GM12878 (cell line): Measurements from ENCODE around the gene REXO1. TPM values are rescaled to one million over a fixed set of nuclear protein-coding genes. Genes with fewer than 3 reads are reported as not detected.

Experiments
- GATAD2B ChIP-seq: fragments of 450-650 bp; conservative IDR thresholded peaks from 2 replicates; pipeline ENCODE4 v1.6.1; 2017; ENCODE audit warnings: low read depth, mild to moderate bottlenecking, moderate library complexity
- IKZF2 ChIP-seq, 2 experiments: fragments of 450-650 bp; IDR thresholded peaks; 2 replicates each; pipeline ENCODE4 v1.6.1; 2017; ENCODE audit warnings: mild to moderate bottlenecking in 2 of 2, moderate library complexity in 2 of 2
- KAT2A ChIP-seq: conservative IDR thresholded peaks from 2 replicates; pipeline ENCODE4 v1.6.1; 2011; ENCODE audit warnings: low read depth, low read length; ENCODE audit not compliant: control insufficient read depth
- KDM1A ChIP-seq: fragments of 200-600 bp; sonication (generic); IDR thresholded peaks from 2 replicates; pipeline ENCODE4 v1.6.1; 2016; ENCODE audit warnings: borderline replicate concordance
- MYC ChIP-seq: IDR thresholded peaks from 2 replicates; pipeline ENCODE4 v1.6.1; 2011; ENCODE audit warnings: mild to moderate bottlenecking, low read length, moderate library complexity, inconsistent platforms; ENCODE audit not compliant: insufficient read depth, insufficient replicate concordance, insufficient read length, severe bottlenecking
- NBN ChIP-seq: fragments of 450-650 bp; IDR thresholded peaks from 2 replicates; pipeline ENCODE4 v1.6.1; 2016
- NR2F1 ChIP-seq: fragments of 450-650 bp; conservative IDR thresholded peaks from 2 replicates; pipeline ENCODE4 v1.6.1; 2017; ENCODE audit warnings: mild to moderate bottlenecking
- POLR2A ChIP-seq: IDR thresholded peaks from 2 replicates; pipeline ENCODE4 v1.6.1; 2011; ENCODE audit warnings: low read depth, mild to moderate bottlenecking, low read length
- POLR2AphosphoS2 ChIP-seq: IDR thresholded peaks from 2 replicates; pipeline ENCODE4 v1.6.1; 2011; ENCODE audit warnings: low read depth, mild to moderate bottlenecking, low read length, improper control_type of control experiment, moderate library complexity
- PRDM15 ChIP-seq: fragments of 450-650 bp; formaldehyde crosslinking; IDR thresholded peaks from 2 replicates; pipeline ENCODE4 v1.4.0; 2020; ENCODE audit warnings: mild to moderate bottlenecking, moderate library complexity
- SMARCA5 ChIP-seq: fragments of 450-650 bp; IDR thresholded peaks from 2 replicates; pipeline ENCODE4 v1.6.1; 2017; ENCODE audit warnings: mild to moderate bottlenecking
- SMC3 ChIP-seq: IDR thresholded peaks from 2 replicates; pipeline ENCODE4 v1.6.1; 2011; ENCODE audit warnings: low read length, improper control_type of control experiment, borderline replicate concordance
- TCF12 ChIP-seq: IDR thresholded peaks from 2 replicates; pipeline ENCODE4 v1.6.1; 2011; ENCODE audit warnings: low read depth, mild to moderate bottlenecking, low read length
- TCF3 ChIP-seq: IDR thresholded peaks from 2 replicates; pipeline ENCODE4 v1.6.1; 2012; ENCODE audit warnings: low read depth, mild to moderate bottlenecking, low read length, borderline replicate concordance; ENCODE audit not compliant: insufficient read depth
- USF1 ChIP-seq: IDR thresholded peaks from 2 replicates; pipeline ENCODE4 v1.6.1; 2011; ENCODE audit warnings: borderline replicate concordance, low read depth, mild to moderate bottlenecking, moderate library complexity, mixed read lengths, low read length; ENCODE audit not compliant: insufficient read depth; ENCODE audit errors: extremely low read length
- YY1 ChIP-seq: IDR thresholded peaks from 2 replicates; pipeline ENCODE4 v1.6.1; 2011; ENCODE audit warnings: low read depth, mild to moderate bottlenecking, low read length
- ZSCAN29 ChIP-seq: fragments of 450-650 bp; IDR thresholded peaks from 2 replicates; pipeline ENCODE4 v1.6.1; 2017; ENCODE audit warnings: mild to moderate bottlenecking, moderate library complexity
- polyA plus RNA-seq, 11 experiments: library from polyadenylated mRNA; depleted of rRNA in 4 of 11; unstranded in 6 of 11; stranded (reverse) in 5 of 11; fragments of >200 nt; fragmentation: Nextera tagmentation in 4 of 11; fragmentation: Illumina TruSeq in 1 of 11; extraction: Ambion mirVana in 4 of 11; extraction: Trizol in 1 of 11; gene quantifications; 1 replicate in 1 of 11; 2 replicates in 10 of 11; pipeline versions ENCODE4 v1.2.1 to v1.2.3, GENCODE V29; 2011 to 2016; ENCODE audit warnings: inconsistent platforms in 2 of 11, missing spikeins in 2 of 11, low read depth in 1 of 11
- total RNA-seq, 4 experiments: library from RNA; depleted of rRNA in 3 of 4; stranded (reverse); fragments of >200 nt in 3 of 4; fragmentation: Illumina TruSeq in 1 of 4; extraction: Trizol in 1 of 4; gene quantifications; 2 replicates each; pipeline versions ENCODE4 v1.2.1 to v1.2.3, GENCODE V29; 2013 to 2021
- TF ChIP-seq, protein P1 (sequence below): IDR thresholded peaks from 2 replicates; pipeline ENCODE4 v1.6.1; 2012; ENCODE audit warnings: mild to moderate bottlenecking, low read depth, low read length
- TF ChIP-seq, protein P2 (sequence below): fragments of 450-650 bp; IDR thresholded peaks from 2 replicates; pipeline ENCODE4 v1.6.1; 2018; ENCODE audit warnings: borderline replicate concordance, mild to moderate bottlenecking; ENCODE audit not compliant: partially characterized antibody

REXO1 gene
- total and polyA plus RNA-seq, 10 of the 15 experiments (the other 5 are each of a cell fraction or from before 2014, with no cell fraction given): 0.03 to 45.2 (median 8.4) TPM

DNA sequence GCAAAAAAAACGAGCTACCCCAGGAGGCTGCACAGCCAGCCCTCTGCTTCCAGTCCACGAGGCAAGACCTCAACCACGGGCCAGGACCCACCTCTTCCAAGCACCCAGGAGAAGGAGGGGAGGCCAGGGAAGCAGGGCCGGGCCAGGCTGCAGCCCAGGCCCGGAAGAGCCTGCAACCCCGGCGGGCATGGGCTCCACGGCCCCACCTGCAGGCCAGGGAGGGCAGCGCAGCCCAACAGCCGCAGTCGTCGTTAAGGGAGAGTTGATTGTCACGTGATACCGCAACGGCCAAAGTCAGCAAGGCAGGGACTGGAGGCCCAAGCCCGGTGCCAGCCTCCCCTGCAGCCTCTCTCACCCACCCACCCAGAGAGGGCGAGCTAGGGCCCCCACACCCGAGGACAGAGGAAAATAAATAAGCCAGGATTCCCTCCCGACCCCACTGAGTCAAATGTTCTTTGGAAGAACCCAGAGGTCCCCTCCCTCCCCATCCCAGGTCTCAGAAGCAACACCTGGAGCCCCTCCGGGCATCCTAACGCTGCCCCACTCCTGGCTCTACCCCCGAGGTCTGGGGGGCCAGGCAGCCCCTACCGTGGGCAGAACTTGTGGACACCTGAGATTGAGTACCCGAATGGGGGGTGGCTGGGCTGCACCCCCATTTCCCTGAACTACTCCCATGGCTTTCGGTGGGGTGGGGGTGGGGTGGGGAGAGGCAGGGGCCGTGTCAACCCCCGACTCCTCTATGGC is 5.2 kb upstream of the REXO1 start (continued):
- TF ChIP-seq PRDM15 (CRISPR knock-in tag) (peak; percentile 80; the same call in 1 of the 2 replicates), YY1 (peak; percentile 70; the same call in 1 of the 2 replicates), POLR2AphosphoS2 (no peak), SMC3 (peak; percentile 37; the same call in 1 of the 2 replicates), KAT2A (no peak), ZSCAN29 (no peak), POLR2A (no peak; the same call in 1 of the 2 replicates), GATAD2B (0 out of 2 replicates have a peak, but pooled peaks have one; percentile 50), USF1 (peak; percentile 86), KDM1A (no peak), SMARCA5 (peak; percentile 90), TCF12 (0 out of 2 replicates have a peak, but pooled peaks have one; percentile 20), TCF3 (no peak), IKZF2 (IDR thresholded peaks at IDR 0.05) (peak in 1 of 2 experiments; percentile 35; a peak in 1 of 4 replicates), MYC (no peak), NR2F1 (peak; percentile 33; the same call in 1 of the 2 replicates), NBN (0 out of 2 replicates have a peak, but pooled peaks have one; percentile 52)
- TF ChIP-seq, protein P1, sequence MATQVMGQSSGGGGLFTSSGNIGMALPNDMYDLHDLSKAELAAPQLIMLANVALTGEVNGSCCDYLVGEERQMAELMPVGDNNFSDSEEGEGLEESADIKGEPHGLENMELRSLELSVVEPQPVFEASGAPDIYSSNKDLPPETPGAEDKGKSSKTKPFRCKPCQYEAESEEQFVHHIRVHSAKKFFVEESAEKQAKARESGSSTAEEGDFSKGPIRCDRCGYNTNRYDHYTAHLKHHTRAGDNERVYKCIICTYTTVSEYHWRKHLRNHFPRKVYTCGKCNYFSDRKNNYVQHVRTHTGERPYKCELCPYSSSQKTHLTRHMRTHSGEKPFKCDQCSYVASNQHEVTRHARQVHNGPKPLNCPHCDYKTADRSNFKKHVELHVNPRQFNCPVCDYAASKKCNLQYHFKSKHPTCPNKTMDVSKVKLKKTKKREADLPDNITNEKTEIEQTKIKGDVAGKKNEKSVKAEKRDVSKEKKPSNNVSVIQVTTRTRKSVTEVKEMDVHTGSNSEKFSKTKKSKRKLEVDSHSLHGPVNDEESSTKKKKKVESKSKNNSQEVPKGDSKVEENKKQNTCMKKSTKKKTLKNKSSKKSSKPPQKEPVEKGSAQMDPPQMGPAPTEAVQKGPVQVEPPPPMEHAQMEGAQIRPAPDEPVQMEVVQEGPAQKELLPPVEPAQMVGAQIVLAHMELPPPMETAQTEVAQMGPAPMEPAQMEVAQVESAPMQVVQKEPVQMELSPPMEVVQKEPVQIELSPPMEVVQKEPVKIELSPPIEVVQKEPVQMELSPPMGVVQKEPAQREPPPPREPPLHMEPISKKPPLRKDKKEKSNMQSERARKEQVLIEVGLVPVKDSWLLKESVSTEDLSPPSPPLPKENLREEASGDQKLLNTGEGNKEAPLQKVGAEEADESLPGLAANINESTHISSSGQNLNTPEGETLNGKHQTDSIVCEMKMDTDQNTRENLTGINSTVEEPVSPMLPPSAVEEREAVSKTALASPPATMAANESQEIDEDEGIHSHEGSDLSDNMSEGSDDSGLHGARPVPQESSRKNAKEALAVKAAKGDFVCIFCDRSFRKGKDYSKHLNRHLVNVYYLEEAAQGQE: no peak
- TF ChIP-seq, protein P2, sequence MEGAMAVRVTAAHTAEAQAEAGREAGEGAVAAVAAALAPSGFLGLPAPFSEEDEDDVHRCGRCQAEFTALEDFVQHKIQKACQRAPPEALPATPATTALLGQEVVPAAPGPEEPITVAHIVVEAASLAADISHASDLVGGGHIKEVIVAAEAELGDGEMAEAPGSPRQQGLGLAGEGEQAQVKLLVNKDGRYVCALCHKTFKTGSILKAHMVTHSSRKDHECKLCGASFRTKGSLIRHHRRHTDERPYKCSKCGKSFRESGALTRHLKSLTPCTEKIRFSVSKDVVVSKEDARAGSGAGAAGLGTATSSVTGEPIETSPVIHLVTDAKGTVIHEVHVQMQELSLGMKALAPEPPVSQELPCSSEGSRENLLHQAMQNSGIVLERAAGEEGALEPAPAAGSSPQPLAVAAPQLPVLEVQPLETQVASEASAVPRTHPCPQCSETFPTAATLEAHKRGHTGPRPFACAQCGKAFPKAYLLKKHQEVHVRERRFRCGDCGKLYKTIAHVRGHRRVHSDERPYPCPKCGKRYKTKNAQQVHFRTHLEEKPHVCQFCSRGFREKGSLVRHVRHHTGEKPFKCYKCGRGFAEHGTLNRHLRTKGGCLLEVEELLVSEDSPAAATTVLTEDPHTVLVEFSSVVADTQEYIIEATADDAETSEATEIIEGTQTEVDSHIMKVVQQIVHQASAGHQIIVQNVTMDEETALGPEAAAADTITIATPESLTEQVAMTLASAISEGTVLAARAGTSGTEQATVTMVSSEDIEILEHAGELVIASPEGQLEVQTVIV: peak; percentile 45
